Measurements from ENCODE around the gene TSPEAR.
"Not testable (repeated sequence)": the region's sequence is repeated elsewhere in the genome, so short reads cannot be mapped to it uniquely, and the experiment has no call there.

Gene TSPEAR

DNA sequence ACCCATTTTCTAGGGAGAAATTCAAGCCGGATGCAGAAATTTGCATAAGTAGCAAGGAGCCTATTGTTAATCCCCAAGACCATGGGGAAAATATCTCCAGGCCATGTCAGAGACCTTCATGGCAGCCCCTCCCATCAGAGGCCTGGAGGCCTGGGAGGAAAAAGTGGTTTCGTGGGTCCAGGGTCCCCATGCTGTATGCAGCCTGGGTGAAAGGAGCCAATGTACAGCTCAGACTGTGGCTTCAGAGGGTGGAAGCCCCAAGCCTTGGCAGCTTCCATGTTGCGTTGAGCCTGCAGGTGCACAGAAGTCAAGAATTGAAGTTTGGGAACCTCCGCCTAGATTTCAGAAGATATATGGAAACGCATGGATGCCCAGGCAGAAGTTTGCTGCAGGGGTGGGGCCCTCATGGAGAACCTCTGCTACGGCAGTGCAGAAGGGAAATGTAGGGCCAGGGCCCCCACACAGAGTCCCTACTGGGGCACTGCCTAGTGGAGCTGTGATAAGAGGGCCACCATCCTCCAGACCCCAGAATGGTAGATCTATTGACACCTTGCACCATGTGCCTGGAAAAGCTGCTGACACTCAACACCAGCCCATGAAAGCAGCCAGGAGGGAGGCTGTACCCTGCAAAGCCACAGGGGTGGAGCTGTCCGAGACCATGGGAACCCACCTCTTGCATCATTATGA lies 101.1 kb downstream of the TSPEAR start:
- not testable (repeated sequence) for DNase-seq (ENCODE audit: low read depth, low spot score)

GRCh38 chr21:44609193-44609592 lies 102.2 kb downstream of the TSPEAR start:
- DNase-seq (ENCODE audit: low read depth, low spot score) = no peak

DNA sequence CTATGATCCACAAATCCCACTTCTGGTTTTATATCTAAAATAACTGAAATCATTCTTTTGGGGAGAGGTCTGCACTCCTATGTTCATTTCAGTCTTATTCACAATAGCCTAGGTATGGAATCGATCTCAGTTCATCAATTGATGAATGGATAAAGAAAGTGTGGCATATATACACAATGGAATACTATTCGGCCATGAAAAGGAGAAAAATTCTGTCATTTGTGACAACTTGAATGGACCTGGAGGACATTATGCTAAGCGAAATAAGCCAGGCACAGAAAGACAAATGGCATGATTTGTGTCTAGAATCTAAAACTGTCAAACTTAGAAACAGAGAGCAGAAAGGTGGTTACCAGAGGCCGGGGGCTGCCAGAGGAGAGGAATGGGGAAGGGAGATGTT lies 104.9 kb downstream of the TSPEAR start:
- no peak for DNase-seq (ENCODE audit: low read depth, low spot score)

GRCh38 chr21:44603911-44604310 lies 107.5 kb downstream of the TSPEAR start:
- DNase-seq (ENCODE audit: low read depth, low spot score) = no peak

- DNase-seq (ENCODE audit: low read depth, low spot score) = no peak
These were observed 108.1 kb downstream of the TSPEAR start for GRCh38 chr21:44603109-44603875.

DNA sequence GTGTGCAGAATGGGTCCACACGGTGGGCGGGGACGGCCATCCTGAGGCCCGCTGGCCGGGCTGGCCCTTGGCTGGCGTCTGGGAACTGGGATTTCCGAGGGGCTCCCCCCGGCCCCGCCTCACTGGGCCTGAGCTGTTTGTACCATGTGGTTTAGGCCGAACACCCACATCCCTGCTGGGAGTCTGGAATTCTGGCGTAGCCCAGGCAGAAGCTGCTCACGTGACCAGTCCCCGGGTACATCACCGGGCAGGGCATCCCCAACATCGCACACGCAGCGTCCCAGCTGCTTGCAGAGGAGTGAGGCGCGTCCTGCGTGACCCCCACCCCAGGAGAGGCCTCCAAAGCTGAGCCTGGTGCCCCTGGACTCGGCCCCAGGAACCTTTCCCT lies 108.9 kb downstream of the TSPEAR start:
- no peak for DNase-seq (ENCODE audit: low read depth, low spot score)

GRCh38 chr21:44601596-44602462 lies 109.5 kb downstream of the TSPEAR start:
- no peak for DNase-seq (ENCODE audit: low read depth, low spot score)

DNA sequence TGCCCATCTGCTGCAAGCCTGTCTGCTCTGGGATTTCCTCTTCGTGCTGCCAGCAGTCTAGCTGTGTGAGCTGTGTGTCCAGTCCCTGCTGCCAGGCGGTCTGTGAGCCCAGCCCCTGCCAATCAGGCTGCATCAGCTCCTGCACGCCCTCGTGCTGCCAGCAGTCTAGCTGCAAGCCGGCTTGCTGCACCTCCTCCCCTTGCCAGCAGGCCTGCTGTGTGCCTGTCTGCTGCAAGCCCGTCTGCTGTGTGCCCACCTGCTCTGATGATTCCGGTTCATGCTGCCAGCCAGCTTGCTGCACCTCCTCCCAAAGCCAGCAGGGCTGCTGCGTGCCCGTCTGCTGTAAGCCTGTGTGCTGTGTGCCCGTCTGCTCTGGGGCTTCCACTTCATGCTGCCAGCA lies 110.3 kb downstream of the TSPEAR start:
- not testable (repeated sequence) for DNase-seq (ENCODE audit: low read depth, low spot score)

- not testable (repeated sequence) for DNase-seq (ENCODE audit: low read depth, low spot score)
These were observed 111.0 kb downstream of the TSPEAR start, which contains the start of gene KRTAP10-7 for GRCh38 chr21:44600118-44600978. Gene KRTAP10-7 (plus strand): TSS chr21:44600597. CDS start chr21:44600622, 25 bp downstream.

- DNase-seq (ENCODE audit: low read depth, low spot score) = no peak
These were observed 111.9 kb downstream of the TSPEAR start for GRCh38 chr21:44599264-44600029.

- peak; percentile 74 for DNase-seq (ENCODE audit: low read depth, low spot score)
These were observed 113.3 kb downstream of the TSPEAR start for GRCh38 chr21:44598061-44598460.

DNA sequence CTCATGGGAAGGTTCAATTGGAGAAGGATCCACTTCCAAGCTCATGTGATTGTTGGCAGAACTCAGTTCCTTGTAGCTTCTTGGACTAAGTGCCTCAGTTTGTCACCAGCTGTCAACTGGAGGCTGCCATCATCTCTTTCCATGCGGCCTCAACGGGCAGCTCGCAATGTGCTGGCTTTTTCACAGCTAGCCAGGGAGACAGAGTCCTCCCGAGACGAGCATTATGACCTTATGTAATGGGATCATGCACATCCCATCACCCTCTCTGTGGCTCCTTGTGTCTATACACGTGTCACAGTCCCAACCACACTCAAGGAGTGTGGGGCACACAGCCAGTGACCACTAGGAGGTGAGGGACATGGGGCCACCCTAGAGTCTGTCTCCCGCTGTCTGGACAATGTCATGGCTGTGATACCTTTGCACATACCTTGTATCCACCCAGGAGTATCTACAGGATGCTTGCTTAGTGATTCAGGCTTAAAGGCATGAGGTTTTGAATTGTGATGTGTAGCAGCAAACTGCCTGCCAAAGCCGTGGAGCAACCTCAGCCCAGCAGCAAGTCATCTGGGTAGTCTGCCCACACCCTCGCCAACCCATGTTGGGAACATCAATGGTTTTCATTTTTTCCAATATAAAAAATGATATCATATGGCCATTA lies 115.2 kb downstream of the TSPEAR start:
- DNase-seq (ENCODE audit: low read depth, low spot score) = no peak

- DNase-seq (ENCODE audit: low read depth, low spot score) = no peak
These were observed 115.8 kb downstream of the TSPEAR start for GRCh38 chr21:44595524-44595923.

GRCh38 chr21:44594406-44594916 lies 116.9 kb downstream of the TSPEAR start:
- no peak for DNase-seq (ENCODE audit: low read depth, low spot score)

GRCh38 chr21:44593598-44594405 lies 117.6 kb downstream of the TSPEAR start:
- DNase-seq (ENCODE audit: low read depth, low spot score) = peak; percentile 70

GRCh38 chr21:44592446-44593311 lies 118.7 kb downstream of the TSPEAR start, which contains the start of gene KRTAP10-6:
Gene KRTAP10-6 (minus strand): TSS chr21:44592505. CDS start chr21:44592484, 21 bp downstream.
- DNase-seq (ENCODE audit: low read depth, low spot score) = no peak

GRCh38 chr21:44591801-44592130 lies 119.6 kb downstream of the TSPEAR start:
- not testable (repeated sequence) for DNase-seq (ENCODE audit: low read depth, low spot score)
